ENCODE data around the gene PTBP1.
"Not testable (repeated sequence)": the region's sequence is repeated elsewhere in the genome, so short reads cannot be mapped to it uniquely, and the experiment has no call there.

The PTBP1 gene

DNA sequence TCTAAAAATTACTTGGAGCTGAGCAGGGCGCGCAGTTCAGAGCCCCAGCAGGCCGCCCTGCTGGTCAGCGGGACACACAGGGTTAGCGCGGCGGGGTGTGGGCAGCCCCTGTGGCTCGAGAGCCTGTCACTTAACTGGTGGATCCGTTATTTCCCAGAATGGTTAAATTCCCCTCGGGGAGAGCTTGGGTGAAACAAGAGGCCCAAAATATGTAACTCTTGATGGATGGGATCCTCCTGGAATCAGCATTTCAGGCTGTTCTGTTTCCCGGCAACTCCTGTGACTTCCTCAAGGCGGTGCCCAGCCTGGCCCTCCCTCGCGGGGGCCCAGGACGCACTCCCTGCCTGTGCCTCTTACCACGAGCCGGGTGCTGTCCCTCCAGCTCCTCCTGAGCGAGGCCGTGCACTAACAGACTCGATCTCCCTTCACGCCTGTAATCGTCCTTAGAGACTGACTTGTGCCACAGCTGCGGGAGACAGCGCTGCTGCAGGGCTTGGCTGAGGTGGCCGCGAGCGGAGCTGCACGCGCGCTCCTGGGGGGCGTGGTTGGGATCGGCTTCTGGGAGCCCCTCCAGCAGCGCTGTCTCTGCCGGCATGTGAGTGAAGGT is 9.7 kb downstream of the PTBP1 start:
- no peak for DNase-seq (ENCODE audit: low read depth)
- H3K4me3 ChIP-seq (ENCODE audit: low read depth, low read length): no peak overlapping the region

DNA sequence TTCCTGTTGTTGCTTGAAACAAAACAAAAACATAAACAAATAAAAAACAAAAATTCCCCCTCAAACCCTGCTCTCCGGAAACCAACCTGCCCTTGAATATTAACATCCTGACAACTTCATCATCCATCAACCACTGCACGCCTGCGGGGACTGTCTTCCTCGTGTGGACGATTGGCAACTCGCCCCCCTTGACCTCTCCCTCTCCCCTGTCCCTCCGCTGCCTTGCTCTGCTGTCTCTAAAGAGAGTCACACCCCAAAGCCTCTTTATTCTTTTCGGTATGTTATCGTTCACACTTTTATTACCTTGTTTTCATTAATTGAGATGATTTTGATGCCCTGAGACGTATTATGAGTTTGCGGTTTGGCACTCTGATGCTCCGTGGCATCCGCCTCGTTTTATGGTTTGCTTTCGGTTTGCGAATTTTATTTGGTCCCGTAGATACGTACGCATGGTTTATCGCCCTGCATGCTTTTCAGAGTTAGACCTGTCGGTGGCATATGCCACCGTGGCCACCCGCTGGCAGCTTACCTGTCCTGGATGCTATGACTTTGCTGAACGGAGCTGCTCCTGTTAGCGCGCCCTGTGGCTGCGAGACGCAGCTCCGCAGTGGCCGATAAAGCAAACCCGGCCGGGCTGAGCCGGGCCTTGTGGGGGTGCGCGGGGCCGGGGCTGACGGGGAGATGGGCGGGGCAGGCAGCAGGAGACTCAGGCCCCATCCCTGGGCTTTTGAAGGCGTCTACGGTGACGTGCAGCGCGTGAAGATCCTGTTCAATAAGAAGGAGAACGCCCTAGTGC is 10.6 kb downstream of the PTBP1 start:
- H3K4me3 ChIP-seq (ENCODE audit: low read depth, low read length): no peak overlapping the region
- no peak for DNase-seq (ENCODE audit: low read depth)

DNA sequence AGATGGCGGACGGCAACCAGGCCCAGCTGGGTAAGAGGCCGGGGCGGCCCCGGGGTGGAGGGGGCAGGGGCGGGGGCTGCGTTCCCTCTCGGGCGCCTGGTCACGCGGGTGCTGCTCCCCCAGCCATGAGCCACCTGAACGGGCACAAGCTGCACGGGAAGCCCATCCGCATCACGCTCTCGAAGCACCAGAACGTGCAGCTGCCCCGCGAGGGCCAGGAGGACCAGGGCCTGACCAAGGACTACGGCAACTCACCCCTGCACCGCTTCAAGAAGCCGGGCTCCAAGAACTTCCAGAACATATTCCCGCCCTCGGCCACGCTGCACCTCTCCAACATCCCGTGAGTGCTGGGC is 11.1 kb downstream of the PTBP1 start:
- H3K4me3 ChIP-seq (ENCODE audit: low read depth, low read length): no peak overlapping the region
- no peak for DNase-seq (ENCODE audit: low read depth)

DNA sequence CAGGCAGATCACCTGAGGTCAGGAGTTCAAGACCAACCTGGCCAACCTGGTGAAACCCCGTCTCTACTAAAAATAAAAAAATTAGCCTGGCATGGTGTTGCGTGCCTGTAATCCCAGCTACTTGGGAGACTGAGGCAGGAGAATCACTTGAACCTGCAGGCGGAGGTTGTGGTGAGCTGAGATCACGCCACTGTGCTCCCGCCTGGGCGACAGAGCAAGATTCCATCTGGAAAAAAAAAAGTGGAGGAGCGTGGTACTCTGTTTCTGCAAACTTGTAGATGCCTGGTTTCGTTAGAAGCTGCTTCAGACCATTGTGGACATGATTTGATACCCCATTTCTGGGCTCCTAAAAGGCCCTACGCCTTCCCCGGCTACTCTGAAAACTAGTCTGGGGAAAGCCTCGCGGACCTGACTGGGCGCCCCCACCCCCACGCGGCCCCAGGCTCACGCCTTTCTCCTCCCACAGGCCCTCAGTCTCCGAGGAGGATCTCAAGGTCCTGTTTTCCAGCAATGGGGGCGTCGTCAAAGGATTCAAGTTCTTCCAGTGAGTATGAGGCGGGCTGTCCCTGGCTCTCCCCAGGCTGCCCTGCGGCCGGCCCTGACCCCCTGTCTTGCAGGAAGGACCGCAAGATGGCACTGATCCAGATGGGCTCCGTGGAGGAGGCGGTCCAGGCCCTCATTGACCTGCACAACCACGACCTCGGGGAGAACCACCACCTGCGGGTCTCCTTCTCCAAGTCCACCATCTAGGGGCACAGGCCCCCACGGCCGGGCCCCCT is 13.0 kb downstream of the PTBP1 start:
- no peak overlapping the region for H3K4me3 ChIP-seq (ENCODE audit: low read depth, low read length)
- DNase-seq (ENCODE audit: low read depth): no peak

DNA sequence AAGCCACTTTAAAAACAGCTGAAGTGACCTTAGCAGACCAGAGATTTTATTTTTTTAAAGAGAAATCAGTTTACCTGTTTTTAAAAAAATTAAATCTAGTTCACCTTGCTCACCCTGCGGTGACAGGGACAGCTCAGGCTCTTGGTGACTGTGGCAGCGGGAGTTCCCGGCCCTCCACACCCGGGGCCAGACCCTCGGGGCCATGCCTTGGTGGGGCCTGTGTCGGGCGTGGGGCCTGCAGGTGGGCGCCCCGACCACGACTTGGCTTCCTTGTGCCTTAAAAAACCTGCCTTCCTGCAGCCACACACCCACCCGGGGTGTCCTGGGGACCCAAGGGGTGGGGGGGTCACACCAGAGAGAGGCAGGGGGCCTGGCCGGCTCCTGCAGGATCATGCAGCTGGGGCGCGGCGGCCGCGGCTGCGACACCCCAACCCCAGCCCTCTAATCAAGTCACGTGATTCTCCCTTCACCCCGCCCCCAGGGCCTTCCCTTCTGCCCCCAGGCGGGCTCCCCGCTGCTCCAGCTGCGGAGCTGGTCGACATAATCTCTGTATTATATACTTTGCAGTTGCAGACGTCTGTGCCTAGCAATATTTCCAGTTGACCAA is 13.7 kb downstream of the PTBP1 start:
- DNase-seq (ENCODE audit: low read depth): no peak
- no peak overlapping the region for H3K4me3 ChIP-seq (ENCODE audit: low read depth, low read length)

DNA sequence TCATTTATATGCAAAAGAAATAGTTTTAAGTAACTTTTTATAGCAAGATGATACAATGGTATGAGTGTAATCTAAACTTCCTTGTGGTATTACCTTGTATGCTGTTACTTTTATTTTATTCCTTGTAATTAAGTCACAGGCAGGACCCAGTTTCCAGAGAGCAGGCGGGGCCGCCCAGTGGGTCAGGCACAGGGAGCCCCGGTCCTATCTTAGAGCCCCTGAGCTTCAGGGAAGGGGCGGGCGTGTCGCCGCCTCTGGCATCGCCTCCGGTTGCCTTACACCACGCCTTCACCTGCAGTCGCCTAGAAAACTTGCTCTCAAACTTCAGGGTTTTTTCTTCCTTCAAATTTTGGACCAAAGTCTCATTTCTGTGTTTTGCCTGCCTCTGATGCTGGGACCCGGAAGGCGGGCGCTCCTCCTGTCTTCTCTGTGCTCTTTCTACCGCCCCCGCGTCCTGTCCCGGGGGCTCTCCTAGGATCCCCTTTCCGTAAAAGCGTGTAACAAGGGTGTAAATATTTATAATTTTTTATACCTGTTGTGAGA is 14.3 kb downstream of the PTBP1 start:
- DNase-seq (ENCODE audit: low read depth): no peak
- H3K4me3 ChIP-seq (ENCODE audit: low read depth, low read length): no peak overlapping the region

DNA sequence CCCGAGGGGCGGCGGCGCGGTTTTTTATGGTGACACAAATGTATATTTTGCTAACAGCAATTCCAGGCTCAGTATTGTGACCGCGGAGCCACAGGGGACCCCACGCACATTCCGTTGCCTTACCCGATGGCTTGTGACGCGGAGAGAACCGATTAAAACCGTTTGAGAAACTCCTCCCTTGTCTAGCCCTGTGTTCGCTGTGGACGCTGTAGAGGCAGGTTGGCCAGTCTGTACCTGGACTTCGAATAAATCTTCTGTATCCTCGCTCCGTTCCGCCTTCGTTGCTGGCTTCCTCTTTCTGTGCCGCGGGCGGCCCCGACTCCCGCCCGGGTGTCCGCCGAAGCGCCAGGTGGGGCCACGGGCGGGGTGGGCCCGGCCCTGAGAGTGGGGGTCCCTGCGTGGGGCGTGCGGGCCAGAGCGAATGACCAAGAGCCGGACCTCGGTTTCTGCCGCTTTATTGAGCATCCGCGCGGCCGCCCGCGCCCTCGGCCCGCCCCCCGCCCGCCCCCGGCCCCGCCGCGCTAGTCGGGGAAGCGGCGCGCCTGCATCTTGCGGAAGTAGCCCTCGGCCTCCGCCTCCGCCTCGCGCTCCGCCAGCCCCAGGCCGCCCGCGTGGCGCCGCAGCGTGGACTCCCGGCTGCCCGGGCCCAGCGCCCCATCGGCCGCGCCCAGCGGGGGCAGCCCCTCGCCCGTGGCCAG is 14.9 kb downstream of the PTBP1 start:
- no peak for DNase-seq (ENCODE audit: low read depth)
- no peak overlapping the region for H3K4me3 ChIP-seq (ENCODE audit: low read depth, low read length)

DNA sequence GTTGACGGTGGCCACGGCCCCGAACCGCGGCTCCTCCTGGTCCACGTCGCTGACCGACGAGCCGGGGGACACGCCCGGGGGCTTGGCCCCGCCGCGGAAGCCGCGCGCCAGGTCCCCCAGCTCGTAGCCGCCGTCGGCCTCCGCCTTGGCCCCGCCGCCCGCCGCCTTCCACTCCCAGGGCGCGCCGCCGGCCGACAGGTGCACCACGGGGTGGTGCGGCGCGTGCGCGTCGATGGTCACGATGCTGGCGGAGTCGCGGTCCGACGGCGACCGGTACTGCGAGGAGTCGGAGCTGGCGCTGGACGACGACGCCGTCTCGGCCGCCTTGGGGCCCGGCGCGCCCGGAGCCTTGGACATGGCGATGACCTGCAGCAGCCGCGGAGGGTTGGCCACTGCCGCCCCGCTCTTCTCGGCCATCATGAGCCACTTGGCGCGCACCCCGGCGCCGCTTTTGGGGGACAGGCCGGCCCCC is 15.5 kb downstream of the PTBP1 start:
- no peak overlapping the region for H3K4me3 ChIP-seq (ENCODE audit: low read depth, low read length)
- no peak for DNase-seq (ENCODE audit: low read depth)

DNA sequence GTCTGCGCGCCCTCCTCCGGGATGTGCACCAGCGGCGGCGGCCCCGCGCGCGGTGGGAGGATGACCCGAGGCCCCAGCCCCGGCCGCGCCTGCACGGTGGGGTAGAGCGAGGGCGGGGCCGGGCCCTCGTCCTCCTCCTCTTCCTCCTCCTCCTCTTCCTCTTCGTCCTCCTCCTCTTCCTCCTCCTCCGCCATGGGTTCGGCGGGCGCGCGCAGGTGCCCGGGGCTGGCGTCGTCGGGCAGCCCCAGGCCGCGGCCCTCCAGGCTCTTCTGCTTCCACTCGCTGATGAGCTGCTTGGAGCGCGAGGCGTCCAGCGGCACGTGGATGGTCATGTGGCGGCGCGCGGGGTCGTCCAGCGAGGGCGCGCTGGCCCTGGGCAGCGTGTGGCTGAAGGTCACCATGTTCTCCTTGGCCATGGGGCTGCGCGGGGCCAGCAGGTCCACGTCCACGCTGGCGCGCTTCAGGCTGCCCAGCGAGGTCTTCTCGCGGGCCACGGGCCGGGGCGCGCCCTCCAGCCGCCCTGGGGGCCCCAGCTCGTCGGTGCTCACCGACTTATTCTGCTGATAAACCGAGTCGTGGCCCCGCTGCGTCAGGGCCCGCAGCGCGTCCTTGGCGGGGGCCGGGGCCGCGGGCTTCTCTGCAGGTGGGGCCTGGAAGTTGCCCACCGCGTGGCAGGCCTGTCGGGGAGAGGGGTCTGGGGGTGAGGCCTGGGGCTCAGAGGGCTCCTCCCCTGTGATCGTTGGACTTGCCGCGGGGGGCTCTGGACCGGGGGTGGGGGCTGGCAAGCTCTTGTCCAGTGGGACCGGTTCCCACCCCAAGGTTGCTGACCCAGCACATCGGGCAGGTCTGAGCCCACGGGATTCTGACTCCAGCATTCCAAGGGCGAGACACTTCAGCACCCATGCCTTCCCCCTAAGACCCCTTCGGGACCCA is 16.2 kb downstream of the PTBP1 start:
- no peak for DNase-seq (ENCODE audit: low read depth)
- H3K4me3 ChIP-seq (ENCODE audit: low read depth, low read length): no peak overlapping the region

DNA sequence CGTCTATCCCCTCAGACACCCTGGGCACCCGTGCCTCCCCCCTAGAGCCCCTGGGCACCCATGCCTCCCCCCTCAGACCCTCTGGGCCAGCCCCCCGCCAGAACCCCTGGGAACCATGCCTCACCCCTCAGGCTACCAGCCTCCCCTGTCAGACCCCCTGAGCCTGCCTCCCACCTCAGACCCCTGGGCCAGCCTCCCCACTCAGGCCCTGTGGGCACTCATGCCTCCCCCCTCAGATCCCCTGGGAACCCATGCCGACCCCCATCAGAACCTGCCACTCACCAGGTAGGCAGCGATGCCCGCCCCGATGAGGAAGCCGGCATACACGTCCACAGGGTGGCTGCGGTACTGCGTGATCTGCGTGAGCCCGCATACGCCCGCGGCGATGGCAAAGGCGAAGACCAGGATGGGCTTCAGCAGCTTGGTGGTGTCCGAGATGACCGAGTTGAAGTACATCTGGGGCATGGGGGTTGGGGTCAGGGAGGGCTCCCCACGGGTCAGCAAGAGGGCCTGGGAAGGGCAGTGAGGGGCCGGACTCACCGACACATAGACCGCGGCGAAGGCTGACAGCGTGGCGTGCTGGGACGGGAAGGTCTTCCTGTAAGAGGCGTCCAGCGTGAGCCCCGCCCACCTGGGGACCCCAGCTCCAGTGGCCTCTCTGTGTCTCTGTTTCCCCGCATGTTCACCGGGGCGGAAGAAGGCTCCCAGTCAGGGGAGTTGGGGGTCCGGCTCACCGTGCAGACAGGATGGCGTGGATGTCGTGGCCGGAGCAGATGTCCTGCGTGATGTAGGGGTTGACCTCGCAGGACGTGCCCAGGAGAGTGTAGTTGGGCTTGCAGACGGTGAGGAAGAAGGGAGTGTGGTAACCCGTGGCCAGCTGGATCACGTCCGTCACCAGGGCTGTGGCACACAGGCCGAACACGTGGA is 17.2 kb downstream of the PTBP1 start:
- no peak overlapping the region for H3K4me3 ChIP-seq (ENCODE audit: low read depth, low read length)
- no peak for DNase-seq (ENCODE audit: low read depth)

DNA sequence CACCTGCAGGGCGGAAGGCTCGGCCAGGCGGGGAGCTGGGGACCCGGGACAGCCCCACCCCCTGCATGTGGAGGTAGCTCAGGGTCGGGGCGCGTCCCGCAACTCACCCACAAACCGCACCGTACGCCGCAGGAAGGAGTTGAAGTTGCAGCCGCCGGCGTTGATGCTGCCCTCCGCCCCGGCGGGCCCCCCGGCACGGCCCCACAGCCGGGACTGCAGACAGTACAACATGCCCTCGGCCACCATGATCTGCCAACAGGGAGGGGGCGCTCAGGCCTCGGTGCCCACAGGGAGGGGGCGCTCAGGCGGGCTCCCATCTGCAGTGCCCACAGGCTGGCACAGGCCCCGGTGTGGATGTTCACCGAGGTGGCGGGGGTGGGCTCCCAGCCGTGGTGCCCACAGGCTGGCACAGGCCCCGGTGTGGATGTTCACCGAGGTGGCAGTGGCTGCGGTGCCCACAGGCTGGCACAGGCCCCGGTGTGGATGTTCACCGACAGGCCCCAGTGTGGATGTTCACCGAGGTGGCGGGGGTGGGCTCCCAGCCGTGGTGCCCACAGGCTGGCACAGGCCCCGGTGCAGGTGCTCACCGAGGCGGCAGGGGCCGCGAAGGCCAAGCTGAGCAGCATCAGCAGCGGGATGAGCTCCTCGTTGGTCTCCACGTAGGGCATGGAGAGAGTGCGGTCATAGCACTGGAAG is 18.0 kb downstream of the PTBP1 start:
- DNase-seq (ENCODE audit: low read depth): no peak
- no peak overlapping the region for H3K4me3 ChIP-seq (ENCODE audit: low read depth, low read length)

DNA sequence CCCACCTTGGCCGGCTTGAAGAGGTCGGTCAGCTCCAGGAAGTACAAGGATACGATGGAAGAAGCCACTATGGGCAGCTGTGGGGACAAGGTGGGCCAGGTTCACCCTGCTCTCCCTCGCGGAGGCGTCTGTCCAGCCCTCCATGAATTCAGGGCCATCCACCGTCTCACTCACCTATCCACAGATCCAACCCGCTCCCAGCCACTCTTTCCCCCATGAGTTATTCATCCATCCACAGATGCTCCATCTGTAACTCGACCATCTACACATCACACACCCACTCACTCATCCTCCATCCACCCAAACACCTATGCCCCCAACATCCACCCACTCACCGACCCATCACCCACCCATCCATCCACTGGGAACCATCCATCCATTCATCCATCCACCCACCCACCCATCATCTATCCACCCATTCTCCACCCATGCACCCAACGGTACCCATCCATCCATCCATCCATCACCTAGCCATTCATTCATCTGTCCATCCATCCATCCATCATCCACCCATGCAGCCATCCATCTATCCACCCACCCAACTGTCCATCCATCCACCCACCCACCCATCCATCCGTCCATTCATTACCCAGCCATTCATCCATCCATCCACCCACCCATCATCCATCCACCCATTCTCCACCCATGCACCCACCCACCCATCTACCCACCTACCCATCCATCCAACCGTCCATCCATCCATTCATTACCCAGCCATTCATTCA is 18.7 kb downstream of the PTBP1 start:
- DNase-seq (ENCODE audit: low read depth): no peak
- H3K4me3 ChIP-seq (ENCODE audit: low read depth, low read length): no peak overlapping the region

DNA sequence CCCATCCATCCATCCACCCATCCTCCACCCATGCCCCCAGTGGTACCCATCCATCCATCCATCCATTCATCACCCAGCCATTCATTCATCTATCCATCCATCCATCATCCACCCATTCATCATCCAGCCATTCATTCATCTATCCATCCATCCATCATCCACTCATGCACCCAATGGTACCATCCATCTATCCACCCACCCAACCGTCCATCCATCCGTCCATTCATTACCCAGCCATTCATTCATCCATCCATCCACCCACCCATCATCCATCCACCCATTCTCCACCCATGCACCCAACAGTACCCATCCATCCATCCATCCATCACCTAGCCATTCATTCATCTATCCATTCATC is 19.2 kb downstream of the PTBP1 start:
- H3K4me3 ChIP-seq (ENCODE audit: low read depth, low read length): no peak overlapping the region
- no peak for DNase-seq (ENCODE audit: low read depth)

DNA sequence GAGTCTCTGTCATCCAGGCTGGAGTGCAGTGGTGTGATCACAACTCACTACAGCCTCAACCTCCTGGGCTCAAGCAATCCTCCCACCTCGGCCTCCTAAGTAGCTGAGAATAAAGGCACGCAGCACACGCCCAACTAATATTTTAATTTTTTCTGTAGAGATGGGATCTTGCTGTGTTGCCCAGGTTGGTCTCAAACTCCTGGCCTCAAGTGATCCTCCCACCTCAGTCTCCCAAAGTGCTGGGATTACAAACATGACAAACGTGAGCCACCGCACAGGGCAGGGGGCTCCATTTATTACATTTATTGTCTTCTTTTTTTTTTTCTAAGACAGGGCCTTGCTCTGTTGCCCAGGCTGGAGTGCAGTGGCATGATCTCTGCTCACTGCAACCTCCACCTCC is 23.0 kb downstream of the PTBP1 start:
- DNase-seq (ENCODE audit: low read depth); H3K4me3 ChIP-seq (ENCODE audit: low read depth, low read length): not testable (repeated sequence)

DNA sequence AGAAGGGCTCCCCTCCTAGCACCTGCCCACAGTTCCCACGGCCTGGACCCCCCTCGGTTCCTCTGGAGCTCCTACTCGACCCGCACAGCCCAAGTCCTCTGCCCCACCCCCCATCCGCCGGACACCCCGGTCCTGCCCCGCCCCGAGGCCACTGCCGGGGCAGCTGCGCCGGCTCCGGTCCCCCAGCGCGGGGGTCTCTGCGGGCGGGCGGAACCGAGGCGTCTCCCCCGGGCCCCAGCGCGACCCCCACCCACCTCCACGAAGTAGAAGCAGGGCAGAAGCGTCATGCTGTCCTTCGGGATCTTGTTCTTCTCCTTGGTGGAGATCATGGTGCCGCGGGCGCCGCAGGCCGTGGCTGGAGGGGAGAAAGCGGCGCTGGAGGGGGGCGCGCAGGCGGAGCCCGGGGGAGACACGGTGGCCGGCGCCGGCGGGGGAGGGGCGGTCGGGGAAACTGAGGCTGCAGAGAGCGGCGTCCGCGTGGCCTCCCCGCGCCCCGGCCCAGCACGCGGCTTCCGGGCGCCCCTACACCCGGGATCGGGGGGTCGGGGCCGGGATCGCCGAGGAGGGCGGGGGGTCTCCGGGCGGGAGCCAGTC is 24.1 kb downstream of the PTBP1 start:
- no peak for DNase-seq (ENCODE audit: low read depth)
- peak overlapping the region; percentile 42 for H3K4me3 ChIP-seq (ENCODE audit: low read depth, low read length)

Data from skeletal muscle cell (primary cell).